ENCODE data around the gene SLC24A3. TPM values are rescaled to one million over a fixed set of nuclear protein-coding genes. Genes with fewer than 3 reads are reported as not detected.

The SLC24A3 gene
- total RNA-seq, 4 donors from 2014 or later, result 4.2 to 6.4 (median 5.6) TPM

GRCh38 chr20:19338960-19339359 lies 126.5 kb downstream of the SLC24A3 start:
- WGBS, result 65% methylated on average over 6 of the region's 6 CpGs
- H3K27ac ChIP-seq, result no peak overlapping the region
- H3K4me3 ChIP-seq, result no peak overlapping the region
- peaks cover 11% of the 10 kb centered on the region for H3K4me1 ChIP-seq
- H3K27me3 ChIP-seq, result no peaks in the 10 kb centered on the region
- H3K36me3 ChIP-seq, result no peaks in the 10 kb centered on the region
- no peak for TF ChIP-seq POLR2AphosphoS5 (IDR thresholded peaks at IDR 0.05)
- no peak for TF ChIP-seq EP300 (IDR thresholded peaks at IDR 0.05)
- TF ChIP-seq CTCF (IDR thresholded peaks at IDR 0.05), result no peak
- no peak for TF ChIP-seq POLR2A (IDR thresholded peaks at IDR 0.05)
- DNase-seq (ENCODE audit: low spot score in 2 of 2), result no peak
- no peaks in the 10 kb centered on the region for H3K9me3 ChIP-seq

GRCh38 chr20:19341348-19342053 lies 129.1 kb downstream of the SLC24A3 start:
- no peak for DNase-seq (ENCODE audit: low spot score in 2 of 2)
- Histone ChIP-seq H3K4me1 (peaks cover 8% of the 10 kb centered on the region), H3K27ac (no peak overlapping the region), H3K9me3 (no peaks in the 10 kb centered on the region), H3K27me3 (no peaks in the 10 kb centered on the region), H3K4me3 (no peak overlapping the region), H3K36me3 (no peaks in the 10 kb centered on the region)
- 62% methylated on average over 3 of the region's 3 CpGs for WGBS
- no peak for TF ChIP-seq EP300 (IDR thresholded peaks at IDR 0.05)
- TF ChIP-seq POLR2A (IDR thresholded peaks at IDR 0.05), result no peak
- TF ChIP-seq CTCF (IDR thresholded peaks at IDR 0.05), result no peak
- TF ChIP-seq POLR2AphosphoS5 (IDR thresholded peaks at IDR 0.05), result no peak

- peaks cover 5% of the 10 kb centered on the region for H3K4me1 ChIP-seq
- 91% methylated on average over 2 of the region's 2 CpGs for WGBS
- H3K9me3 ChIP-seq, result no peaks in the 10 kb centered on the region
- no peak overlapping the region for H3K4me3 ChIP-seq
- H3K36me3 ChIP-seq, result no peaks in the 10 kb centered on the region
- no peaks in the 10 kb centered on the region for H3K27me3 ChIP-seq
- H3K27ac ChIP-seq, result no peak overlapping the region
- TF ChIP-seq POLR2A (IDR thresholded peaks at IDR 0.05) (no peak), EP300 (IDR thresholded peaks at IDR 0.05) (no peak), CTCF (IDR thresholded peaks at IDR 0.05) (no peak), POLR2AphosphoS5 (IDR thresholded peaks at IDR 0.05) (no peak)
- DNase-seq (ENCODE audit: low spot score in 2 of 2), result no peak
These were observed 131.9 kb downstream of the SLC24A3 start for GRCh38 chr20:19344341-19344740.

- 85% methylated on average over 11 of the region's 11 CpGs for WGBS
These were observed 135.6 kb downstream of the SLC24A3 start for GRCh38 chr20:19347943-19348456.

GRCh38 chr20:19348582-19348981 lies 136.1 kb downstream of the SLC24A3 start:
- 96% methylated on average over 3 of the region's 3 CpGs for WGBS

More at GRCh38 chr20:19347943-19348456, 135.6 kb downstream of the SLC24A3 start:
- Histone ChIP-seq H3K36me3 (no peaks in the 10 kb centered on the region), H3K9me3 (no peaks in the 10 kb centered on the region), H3K4me3 (no peak overlapping the region), H3K27me3 (no peaks in the 10 kb centered on the region), H3K27ac (no peak overlapping the region), H3K4me1 (no peaks in the 10 kb centered on the region)
- TF ChIP-seq POLR2A (IDR thresholded peaks at IDR 0.05) (no peak), POLR2AphosphoS5 (IDR thresholded peaks at IDR 0.05) (no peak)
- DNase-seq (ENCODE audit: low spot score in 2 of 2), result no peak

More at GRCh38 chr20:19348582-19348981, 136.1 kb downstream of the SLC24A3 start:
- no peak overlapping the region for H3K4me3 ChIP-seq
- H3K9me3 ChIP-seq, result no peaks in the 10 kb centered on the region
- H3K27me3 ChIP-seq, result no peaks in the 10 kb centered on the region
- no peaks in the 10 kb centered on the region for H3K36me3 ChIP-seq
- no peaks in the 10 kb centered on the region for H3K4me1 ChIP-seq
- TF ChIP-seq EP300 (IDR thresholded peaks at IDR 0.05), result no peak
- no peak for TF ChIP-seq POLR2A (IDR thresholded peaks at IDR 0.05)
- no peak for TF ChIP-seq CTCF (IDR thresholded peaks at IDR 0.05)
- no peak for TF ChIP-seq POLR2AphosphoS5 (IDR thresholded peaks at IDR 0.05)
- no peak overlapping the region for H3K27ac ChIP-seq
- DNase-seq (ENCODE audit: low spot score in 2 of 2), result no peak

All from suprapubic skin (tissue), 4 donors.